CD4-positive, alpha-beta T cell (primary cell): ENCODE measurements around the gene ZNF66. TPM values are rescaled to one million over a fixed set of nuclear protein-coding genes. Genes with fewer than 3 reads are reported as not detected.
"Not testable (repeated sequence)": the region's sequence is repeated elsewhere in the genome, so short reads cannot be mapped to it uniquely, and the experiment has no call there.

Source experiments
- ATAC-seq: fragments of 200-7000 bp; cut with Tn5 transposase; one replicate; pipeline ENCODE4 v1.10.0; 2022; ENCODE audit warnings: mild to moderate bottlenecking; ENCODE audit not compliant: poor library complexity
- CTCF ChIA-PET: fragments of 350-600 bp; sonication (Branson Sonifier 250); formaldehyde crosslinking; loops from one replicate; lab custom pipeline; 2021; ENCODE audit warnings: antibody characterized with exemption, inconsistent platforms; lab: Charles Lee
- POLR2A ChIA-PET: fragments of 350-600 bp; sonication (Branson Sonifier 250); formaldehyde crosslinking; loops from one replicate; lab custom pipeline; 2021; ENCODE audit warnings: antibody characterized with exemption, inconsistent platforms; lab: Charles Lee
- DNase-seq, 14 experiments: peaks; one replicate each; pipeline ENCODE4 v3.0.0-alpha.2; 2013 to 2020; ENCODE audit warnings: mixed read lengths in 2 of 14
- H3K27ac ChIP-seq, 2 donors: one replicate each; pipeline versions ENCODE4 v1.5.1 to v1.7.0; 2013; ENCODE audit warnings: low read length in 2 of 2, low read depth in 1 of 2, mild to moderate bottlenecking in 1 of 2
- H3K27me3 ChIP-seq, 2 experiments: 1 replicate in 1 of 2; 2 replicates in 1 of 2; pipeline versions ENCODE4 v1.6.1 to v1.7.0; 2013; ENCODE audit warnings: low read length in 2 of 2, control low read depth in 1 of 2, mild to moderate bottlenecking in 1 of 2, moderate library complexity in 1 of 2; ENCODE audit not compliant: insufficient read depth in 2 of 2, control insufficient read depth in 1 of 2
- H3K36me3 ChIP-seq: one replicate; pipeline ENCODE4 v1.6.1; 2013; ENCODE audit warnings: low read length, control low read depth; ENCODE audit not compliant: insufficient read depth
- H3K4me1 ChIP-seq: one replicate; pipeline ENCODE4 v1.6.1; 2013; ENCODE audit warnings: low read length, control low read depth; ENCODE audit not compliant: insufficient read depth
- H3K4me3 ChIP-seq: one replicate; pipeline ENCODE4 v1.5.1; 2013; ENCODE audit warnings: mild to moderate bottlenecking, low read length, moderate library complexity
- H3K9me3 ChIP-seq, 2 experiments: 1 replicate in 1 of 2; 2 replicates in 1 of 2; pipeline versions ENCODE4 v1.6.1 to v1.7.0; 2013; ENCODE audit warnings: low read length in 2 of 2, mild to moderate bottlenecking in 2 of 2, control low read depth in 1 of 2, moderate library complexity in 1 of 2; ENCODE audit not compliant: control insufficient read depth in 1 of 2, insufficient read depth in 1 of 2
- H3K27ac Mint-ChIP-seq: one replicate; pipeline ENCODE4 v1.8.0; 2020; ENCODE audit warnings: mixed read lengths
- H3K27me3 Mint-ChIP-seq: one replicate; pipeline ENCODE4 v1.8.0; 2021; ENCODE audit warnings: mixed read lengths
- H3K36me3 Mint-ChIP-seq: one replicate; pipeline ENCODE4 v1.8.0; 2021; ENCODE audit warnings: low read depth, mixed read lengths
- H3K4me1 Mint-ChIP-seq: one replicate; pipeline ENCODE4 v1.8.0; 2021; ENCODE audit warnings: low read depth, mixed read lengths
- H3K4me3 Mint-ChIP-seq: one replicate; pipeline ENCODE4 v1.8.0; 2020; ENCODE audit warnings: mild to moderate bottlenecking, mixed read lengths
- H3K9me3 Mint-ChIP-seq: one replicate; pipeline ENCODE4 v1.8.0; 2020; ENCODE audit warnings: mixed read lengths
- CTCF ChIP-seq: fragments of 200-600 bp; IDR thresholded peaks from one replicate; pipeline ENCODE4 v1.8.0; 2022; ENCODE audit warnings: antibody characterized with exemption, mild to moderate bottlenecking
- intact Hi-C, 2 experiments: fragments of 100-400 bp; cut with DNase I in 1 of 2; cut with micrococcal nuclease in 1 of 2; formaldehyde crosslinking; loops; one replicate each; pipeline versions ENCODE4 v1.15.1 to v1.9.0; 2023 to 2025; cut with DNase I, micrococcal nuclease
- polyA plus RNA-seq, 2 donors: library from polyadenylated mRNA; unstranded; fragments of 120-200 nt; gene quantifications; one replicate each; pipeline ENCODE4 v1.2.1, GENCODE V29; 2013
- total RNA-seq, 174 experiments: library from RNA in 2 of 174; stranded (reverse) in 2 of 174; gene quantifications; one replicate each; pipeline ENCODE4 v1.2.3 and lab custom pipeline; 2021 to 2026

The ZNF66 gene
- total RNA-seq, result 1 to 10 TPM; 6.4 to 7.4 TPM
- 5.2 TPM for polyA plus RNA-seq (2013, experiment 1 of 2)
- polyA plus RNA-seq (2013, experiment 2 of 2), result 4.7 TPM
- 2.4 to 27.0 (median 7.2) reads per million in 172 experiments for total RNA-seq (lab: John Stamatoyannopoulos, UW)

- Mint-ChIP-seq H3K27me3 (no peaks in the 10 kb centered on the region), H3K27ac (peak within 1 kb of the TSS; percentile 91), H3K9me3 (peaks cover 6% of the 10 kb centered on the region), H3K4me1 (peaks cover 31% of the 10 kb centered on the region), H3K36me3 (peaks cover 40% of the 10 kb centered on the region), H3K4me3 (peak within 1 kb of the TSS; percentile 97)
- Histone ChIP-seq H3K4me1 (peaks cover 6% of the 10 kb centered on the region), H3K27ac (peak within 1 kb of the TSS; percentile 70 to 74), H3K27me3 (no peaks in the 10 kb centered on the region), H3K4me3 (peak within 1 kb of the TSS; percentile 85), H3K9me3 (peaks cover 0 to 7% of the 10 kb centered on the region in 2 experiments), H3K36me3 (peaks cover 3% of the 10 kb centered on the region)
- ATAC-seq, result peak; percentile 97
- peak; percentile 90 to 98 (median 93) for DNase-seq
- TF ChIP-seq CTCF, result no peak
- intact Hi-C loops, result loop anchor here (2.0 to 10.0 kb wide), 8 partner anchors 114 to 1058 kb away; partner anchors contain the start of genes ZNF626 (in 2 of the 2), ZNF43 (in 1 of the 2), ZNF430 (in 1 of the 2) and ZNF431 (in 1 of the 2)
- ChIA-PET POLR2A (interaction anchor here (0.6 to 3.2 kb wide), 29 partner anchors 21 to 1857 kb away, joined by 3 to 42 read pairs (median 6); partner anchors contain the start of genes ZNF100, ZNF257, ZNF429 and ZNF43), CTCF (interaction anchor here (0.6 to 1.0 kb wide), 4 partner anchors 302 to 580 kb away, joined by 3 to 5 read pairs (median 3); no protein-coding TSS in a partner anchor)
Observed at GRCh38 chr19:20776083-20777076, at the start of gene ZNF66. Gene ZNF66, plus strand, starts transcription at chr19:20776304. Its CDS starts 144 bp downstream, at chr19:20776448.

- H3K36me3 ChIP-seq, H3K27ac ChIP-seq, H3K4me3 ChIP-seq, DNase-seq, CTCF ChIA-PET, H3K36me3 Mint-ChIP-seq, H3K4me3 Mint-ChIP-seq, H3K9me3 Mint-ChIP-seq, H3K4me1 ChIP-seq, H3K27me3 ChIP-seq, ATAC-seq, intact Hi-C loops, H3K27me3 Mint-ChIP-seq, POLR2A ChIA-PET, H3K4me1 Mint-ChIP-seq, H3K27ac Mint-ChIP-seq, H3K9me3 ChIP-seq: not testable (repeated sequence)
Observed at GRCh38 chr19:20750169-20750568, 25.9 kb upstream of the ZNF66 start.

DNA sequence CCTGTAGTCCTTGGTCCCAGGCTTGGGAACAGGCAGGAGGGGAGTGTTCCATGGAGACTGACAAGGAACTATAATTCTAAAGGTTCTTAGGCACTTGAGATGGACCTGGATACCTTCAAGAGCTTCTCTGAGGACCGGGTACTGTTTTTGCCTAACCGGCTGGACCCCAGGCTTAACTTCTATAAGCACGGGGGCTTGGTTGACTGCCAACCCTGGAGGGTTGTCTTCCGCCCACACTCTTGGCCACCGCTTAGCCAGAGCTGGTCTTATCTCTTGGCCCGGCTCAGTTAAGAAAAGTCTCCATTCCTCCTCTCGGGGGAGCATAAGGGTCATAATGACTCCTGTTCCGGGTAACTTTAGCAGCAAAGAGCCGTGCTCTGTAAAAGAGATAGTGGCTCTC, 23.8 kb upstream of the ZNF66 start:
- H3K36me3 Mint-ChIP-seq, H3K4me3 ChIP-seq, DNase-seq, CTCF ChIA-PET, POLR2A ChIA-PET, H3K4me1 ChIP-seq, H3K27me3 Mint-ChIP-seq, H3K27ac Mint-ChIP-seq, H3K4me3 Mint-ChIP-seq, ATAC-seq, H3K27me3 ChIP-seq, intact Hi-C loops, H3K27ac ChIP-seq, H3K9me3 ChIP-seq, H3K36me3 ChIP-seq, H3K4me1 Mint-ChIP-seq, H3K9me3 Mint-ChIP-seq: not testable (repeated sequence)

DNA sequence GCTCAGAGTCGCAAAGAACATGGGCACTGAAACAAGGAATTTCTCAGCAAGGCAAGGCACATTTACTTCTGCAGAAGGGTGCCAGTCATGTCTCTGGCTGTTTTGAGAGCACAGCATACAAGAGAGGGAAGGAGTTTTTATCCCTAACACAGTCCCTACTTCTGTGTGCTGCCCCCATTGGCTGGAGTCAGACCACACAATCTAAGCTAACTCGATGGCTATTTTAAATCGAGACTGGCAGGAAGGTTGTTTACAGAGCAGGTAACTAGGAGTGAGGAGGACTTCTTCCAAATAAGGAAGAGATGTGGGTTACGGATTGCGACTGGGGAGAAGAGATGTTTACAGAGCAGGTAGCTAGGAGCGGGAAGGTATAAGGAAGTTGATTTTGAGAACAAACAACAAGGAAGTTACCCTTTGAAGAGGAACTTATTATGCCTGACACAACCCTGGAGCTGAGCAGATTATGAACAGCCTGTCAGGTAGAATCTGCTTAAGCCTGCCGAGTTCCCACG, 6.8 kb upstream of the ZNF66 start:
- ATAC-seq, POLR2A ChIA-PET: not testable (repeated sequence)

More for the DNA sequence above, 6.8 kb upstream of the ZNF66 start:
- H3K4me3 Mint-ChIP-seq, H3K4me1 ChIP-seq, H3K27ac Mint-ChIP-seq, H3K36me3 Mint-ChIP-seq, CTCF ChIA-PET, H3K27me3 ChIP-seq, H3K4me3 ChIP-seq, H3K27ac ChIP-seq, H3K9me3 ChIP-seq, H3K4me1 Mint-ChIP-seq, H3K27me3 Mint-ChIP-seq, H3K36me3 ChIP-seq, H3K9me3 Mint-ChIP-seq, DNase-seq: not testable (repeated sequence)
- intact Hi-C loops, result loop anchor here in 1 of 2 experiments (2.0 kb wide), 1 partner anchor 196 kb away; no protein-coding TSS in a partner anchor
